Measurements from ENCODE around the gene PAX5.

DNA sequence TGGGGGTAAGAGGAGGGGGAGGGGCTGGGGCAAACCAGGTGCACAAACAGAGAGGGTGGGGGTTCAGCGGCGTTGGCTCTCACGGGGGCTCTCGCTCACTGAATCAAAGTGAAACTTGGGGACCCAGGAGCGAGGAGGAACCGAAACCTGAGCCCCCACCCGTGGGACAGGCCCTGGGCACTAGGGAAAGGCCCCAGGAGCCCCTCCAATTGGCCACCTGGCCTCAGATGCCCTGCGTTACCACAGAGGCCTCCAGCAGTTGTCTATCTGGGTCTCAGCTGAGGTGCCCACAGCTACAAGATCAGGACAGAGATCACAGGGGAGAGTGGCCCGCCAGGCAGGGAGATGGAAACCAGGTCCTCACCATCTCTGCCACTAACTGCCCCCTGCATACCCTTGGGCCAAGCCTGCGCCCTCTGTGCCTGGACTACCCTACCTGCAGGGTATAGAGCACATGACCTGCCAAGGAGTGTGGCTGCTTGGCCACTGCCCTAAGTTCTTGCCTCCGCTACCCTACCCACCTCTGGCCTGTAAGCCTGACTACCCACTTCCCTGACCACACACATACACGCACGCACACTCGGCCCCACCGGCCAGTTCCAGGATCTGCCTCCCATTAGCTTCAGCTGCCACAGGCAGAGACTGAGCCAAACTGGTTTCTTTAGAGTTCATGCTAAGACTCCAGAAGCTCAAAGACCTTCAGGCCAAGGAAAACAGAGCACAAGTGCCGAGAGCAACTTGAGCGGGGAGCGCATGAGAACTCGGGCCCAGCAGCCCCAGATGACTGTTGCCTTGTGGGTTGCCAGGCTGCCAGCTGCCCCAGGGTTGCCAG is 39.9 kb downstream of the PAX5 start:
- TF ChIP-seq CTCF (conservative IDR thresholded peaks at IDR 0.05) (no peak), ZFX (IDR thresholded peaks at IDR 0.05) (no peak)
